SKM-1 (cell line): ENCODE data around the gene NEK8.
"Not testable (repeated sequence)": the region's sequence is repeated elsewhere in the genome, so short reads cannot be mapped to it uniquely, and the experiment has no call there.

ENCODE experiments used
- DNase-seq: peaks from one replicate; lab custom pipeline; 2025; ENCODE audit not compliant: unreplicated experiment; lab: John Stamatoyannopoulos, UW

Gene NEK8

DNA sequence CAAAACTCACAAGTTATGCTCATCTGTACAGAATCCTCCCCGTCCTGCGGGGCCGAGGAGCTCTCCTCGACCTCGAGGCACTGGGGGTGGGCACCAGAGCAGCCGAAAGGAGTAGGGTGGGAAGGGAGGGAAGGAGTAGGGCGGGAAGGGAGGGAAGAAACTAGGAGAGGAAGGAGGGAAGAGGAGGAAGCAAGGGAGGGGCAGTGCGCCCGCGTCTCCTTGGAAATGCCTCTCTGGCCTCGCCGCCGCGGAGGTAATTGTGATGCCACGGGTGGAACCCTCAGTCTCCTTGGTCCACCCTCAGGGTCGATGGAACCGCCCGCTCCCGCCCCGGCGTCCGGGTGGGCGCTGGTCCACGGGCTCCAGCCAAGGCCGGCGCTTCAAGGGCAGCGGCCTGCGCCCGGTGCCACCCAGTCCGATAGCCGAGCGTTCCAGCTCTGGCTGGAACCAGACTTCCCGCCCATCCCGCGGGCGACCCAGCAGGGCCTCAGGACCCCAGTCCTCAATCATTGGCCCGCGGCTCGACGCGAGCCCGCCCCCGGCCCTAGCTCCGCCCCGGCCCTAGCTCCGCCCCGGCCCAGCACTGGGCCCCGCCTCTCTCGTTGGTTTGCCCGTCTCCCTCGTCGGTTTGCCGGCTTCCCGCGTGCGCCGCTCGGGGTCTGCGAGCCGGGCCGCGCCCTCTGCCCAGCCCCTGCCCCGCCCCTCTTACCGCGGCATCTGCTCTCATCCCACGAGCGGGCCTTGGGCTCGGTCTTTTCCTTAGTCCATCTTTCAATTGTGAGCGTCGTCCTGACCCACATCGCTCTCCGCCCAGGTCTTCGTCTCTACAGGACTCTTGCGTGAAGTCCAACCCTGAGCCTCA lies 17.5 kb upstream of the NEK8 start:
- DNase-seq, result peak; percentile 29

DNA sequence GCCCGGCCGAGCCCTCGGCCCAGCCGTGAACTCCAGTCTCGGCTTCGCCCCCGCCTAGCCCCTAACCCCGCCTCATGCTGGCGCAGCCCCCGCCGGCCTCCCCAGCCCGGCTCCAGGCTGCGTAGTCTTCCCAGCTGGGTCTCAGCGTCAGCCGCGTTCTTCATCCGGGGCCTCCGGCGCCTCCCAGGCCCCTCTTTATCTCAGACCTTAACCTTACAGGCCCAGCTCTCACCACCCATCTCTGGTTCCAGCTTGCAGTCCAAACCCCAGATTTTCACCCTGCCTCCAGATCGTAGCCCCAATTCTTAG lies 16.9 kb upstream of the NEK8 start, which contains the start of gene PROCA1:
TSS of gene PROCA1 (minus strand) at position 166 of the 309 bp plus-strand sequence. CDS start 228 bp downstream, outside the sequence.
- no peak for DNase-seq

DNA sequence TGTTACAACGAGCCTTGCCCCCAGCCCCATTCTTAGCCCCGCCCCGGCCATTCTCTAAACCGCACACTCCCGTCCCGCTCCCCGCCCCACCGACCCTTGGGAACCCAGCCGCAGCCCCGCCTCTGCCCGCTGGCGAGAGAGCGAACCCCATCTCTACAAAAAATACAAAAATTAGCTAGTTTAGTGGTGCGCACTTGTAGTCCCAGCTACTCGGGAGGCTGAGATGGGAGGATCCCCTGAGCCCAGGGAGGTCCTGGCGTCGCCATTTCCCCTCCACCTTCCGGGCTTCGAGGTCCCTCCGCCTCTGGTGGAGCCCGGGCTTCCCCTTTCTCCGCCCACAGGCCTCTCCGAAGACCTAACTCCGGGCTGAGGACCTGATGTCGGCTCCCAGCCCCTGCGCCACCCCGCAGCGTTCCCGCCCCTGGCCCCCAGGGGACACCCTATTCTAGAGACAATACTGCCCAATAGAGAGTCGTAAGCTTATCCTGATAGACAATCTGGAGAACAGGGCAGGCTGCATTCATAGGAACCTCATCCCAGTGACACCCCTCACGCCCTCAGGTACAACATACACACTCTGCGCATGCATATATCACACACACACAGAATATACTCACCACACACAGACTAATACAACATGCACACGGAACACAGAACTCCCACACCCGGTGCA lies 16.4 kb upstream of the NEK8 start:
- no peak for DNase-seq

DNA sequence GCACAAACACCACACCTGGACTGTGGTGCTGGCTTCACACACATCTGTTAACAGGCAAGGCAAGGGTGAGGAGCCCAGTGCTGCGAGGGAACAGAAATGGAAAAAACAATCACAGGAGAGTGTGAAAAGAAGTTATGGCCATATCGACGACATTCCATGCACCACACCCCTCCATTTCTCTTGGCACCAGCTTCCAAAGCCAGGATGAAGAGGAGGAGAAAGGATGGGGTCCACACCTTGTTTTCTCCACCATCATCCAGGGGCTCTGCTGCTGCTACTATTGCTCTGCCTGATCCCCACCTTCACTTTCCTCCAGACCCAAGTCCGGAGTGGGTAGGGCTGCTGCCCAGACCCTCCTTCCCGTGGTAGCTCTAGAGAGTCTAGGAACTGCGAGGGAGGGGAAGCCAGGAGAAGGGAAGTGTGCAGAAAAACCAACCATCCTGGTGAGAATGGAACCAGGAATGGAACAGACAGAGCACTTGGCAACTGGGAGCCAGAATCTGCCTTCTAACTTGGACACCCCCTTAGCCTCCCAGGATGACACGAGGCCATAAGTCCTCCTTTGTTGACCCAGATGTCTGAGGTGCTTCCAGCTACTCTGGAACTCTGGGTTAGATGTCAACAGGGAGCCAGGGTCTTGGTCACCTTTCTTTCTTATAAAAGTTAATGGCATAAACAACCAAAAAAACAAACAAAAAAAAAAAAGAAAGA lies 15.7 kb upstream of the NEK8 start:
- no peak for DNase-seq

DNA sequence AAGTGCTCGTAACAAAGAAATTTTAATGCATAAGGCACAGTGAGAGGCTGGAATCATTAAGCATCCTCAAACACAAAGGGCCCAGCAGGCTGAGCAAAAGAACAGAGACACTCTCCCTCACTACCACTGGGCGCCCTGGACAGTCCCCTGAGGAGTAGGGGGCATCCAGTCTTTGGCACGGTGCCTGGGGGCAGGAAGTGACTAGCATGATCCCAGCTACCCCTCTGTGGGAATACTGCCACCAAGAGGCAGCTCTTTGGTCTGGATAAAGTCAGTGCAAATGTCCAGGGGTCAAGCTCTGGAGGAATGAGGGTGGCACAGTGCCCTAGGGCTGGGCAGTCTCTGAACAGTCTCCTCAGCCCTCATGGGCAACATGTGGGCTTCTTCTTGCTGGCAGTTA lies 14.3 kb upstream of the NEK8 start:
- DNase-seq, result no peak

DNA sequence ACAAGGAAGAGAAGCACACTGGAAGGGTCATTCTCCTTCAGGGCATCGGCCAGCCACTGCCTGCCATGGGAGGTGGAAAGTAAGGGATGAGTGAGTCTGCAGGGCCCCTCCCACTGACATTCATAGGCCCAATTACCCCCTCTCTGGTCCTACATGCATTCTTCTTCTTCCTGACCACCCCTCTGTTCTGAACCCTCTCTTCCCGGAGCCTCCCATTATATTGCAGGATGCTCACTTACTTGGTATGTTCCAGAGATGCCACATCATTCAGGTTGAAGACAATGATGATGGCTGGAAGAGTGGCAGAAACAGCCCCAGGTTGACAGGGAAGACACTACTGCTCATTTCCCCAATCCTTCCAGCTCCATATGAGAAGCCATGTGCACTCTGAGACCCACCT lies 13.4 kb upstream of the NEK8 start:
- no peak for DNase-seq

DNA sequence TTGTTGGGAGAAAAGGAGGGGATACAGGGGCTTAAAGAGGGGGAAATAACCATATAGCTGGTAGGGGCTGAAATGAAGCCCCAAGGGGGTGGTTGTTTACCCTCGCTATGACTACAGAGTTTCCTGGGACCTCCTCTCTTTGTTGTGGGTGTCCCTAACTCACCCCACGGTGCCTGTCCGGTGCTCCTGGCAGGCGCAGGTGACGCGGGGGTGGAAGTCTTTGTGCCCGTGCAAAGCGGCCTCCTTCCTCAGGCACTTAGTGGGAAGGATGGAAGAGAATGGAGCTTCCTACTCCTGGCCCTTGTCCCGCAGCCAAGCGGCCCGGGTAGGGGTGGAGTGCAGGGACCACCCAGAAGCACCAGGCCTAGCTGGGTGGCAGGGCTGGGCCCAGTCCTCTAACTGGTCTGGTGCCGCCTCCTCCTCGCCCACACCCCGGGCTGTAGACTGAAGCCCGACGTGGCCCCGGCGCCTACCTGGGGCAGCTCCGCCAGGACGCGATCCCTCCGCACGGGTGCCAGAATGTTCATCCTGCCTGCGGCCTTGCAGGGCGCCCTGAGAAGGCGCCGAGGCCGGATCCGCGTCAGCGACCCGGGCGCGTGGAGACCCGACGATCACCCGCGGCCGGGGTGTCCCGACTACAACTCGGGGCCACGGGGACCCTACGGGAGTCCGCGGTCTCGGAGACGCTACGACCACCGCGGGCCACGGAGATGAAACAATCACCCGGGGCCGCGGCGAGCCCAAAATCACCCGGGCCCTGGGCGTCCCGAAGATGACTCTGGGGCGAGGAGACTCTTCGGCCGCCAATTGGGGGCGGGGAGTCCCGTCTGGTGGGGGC lies 11.6 kb upstream of the NEK8 start:
- DNase-seq, result no peak

DNA sequence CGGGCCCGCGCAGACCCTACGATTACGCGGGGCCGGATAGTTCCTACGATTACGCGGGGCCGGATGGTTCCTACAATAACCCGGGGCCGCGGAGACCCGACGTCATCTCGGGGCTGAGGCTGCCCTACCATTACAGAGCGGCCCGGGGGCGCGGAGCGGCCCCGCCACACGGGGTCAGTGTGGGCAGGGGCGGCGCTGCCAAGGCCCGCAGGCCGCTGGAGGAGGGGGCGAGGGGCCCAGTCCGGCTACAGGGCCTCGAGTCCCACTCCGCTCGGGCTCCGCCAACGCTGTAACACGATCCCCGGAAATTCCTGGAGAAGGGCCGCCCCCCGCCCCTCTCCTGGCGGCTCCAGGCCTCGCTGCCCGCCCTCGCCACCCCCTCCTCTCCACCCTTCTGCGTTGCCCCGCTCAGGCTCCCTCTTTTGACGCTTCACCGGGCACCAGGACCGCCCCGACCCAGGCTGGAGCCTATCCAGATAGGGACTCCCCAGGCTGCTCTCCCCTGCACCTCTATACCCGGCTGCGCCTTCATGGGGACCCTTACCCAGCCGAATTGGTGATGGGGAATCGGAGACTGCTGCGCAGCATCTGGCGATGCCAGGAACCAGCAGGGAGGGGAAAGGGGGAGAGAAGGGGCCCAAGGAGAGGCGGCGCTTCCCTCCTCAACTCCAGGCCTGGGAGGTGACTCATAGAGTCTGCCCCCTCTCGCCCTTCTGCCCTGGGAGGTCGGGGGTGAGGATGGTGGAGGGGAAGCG lies 10.8 kb upstream of the NEK8 start, which contains the start of gene RAB34:
TSS of gene RAB34 (minus strand) at position 291 of the 755 bp plus-strand sequence. CDS start 602 bp downstream, outside the sequence.
- no peak for DNase-seq

DNA sequence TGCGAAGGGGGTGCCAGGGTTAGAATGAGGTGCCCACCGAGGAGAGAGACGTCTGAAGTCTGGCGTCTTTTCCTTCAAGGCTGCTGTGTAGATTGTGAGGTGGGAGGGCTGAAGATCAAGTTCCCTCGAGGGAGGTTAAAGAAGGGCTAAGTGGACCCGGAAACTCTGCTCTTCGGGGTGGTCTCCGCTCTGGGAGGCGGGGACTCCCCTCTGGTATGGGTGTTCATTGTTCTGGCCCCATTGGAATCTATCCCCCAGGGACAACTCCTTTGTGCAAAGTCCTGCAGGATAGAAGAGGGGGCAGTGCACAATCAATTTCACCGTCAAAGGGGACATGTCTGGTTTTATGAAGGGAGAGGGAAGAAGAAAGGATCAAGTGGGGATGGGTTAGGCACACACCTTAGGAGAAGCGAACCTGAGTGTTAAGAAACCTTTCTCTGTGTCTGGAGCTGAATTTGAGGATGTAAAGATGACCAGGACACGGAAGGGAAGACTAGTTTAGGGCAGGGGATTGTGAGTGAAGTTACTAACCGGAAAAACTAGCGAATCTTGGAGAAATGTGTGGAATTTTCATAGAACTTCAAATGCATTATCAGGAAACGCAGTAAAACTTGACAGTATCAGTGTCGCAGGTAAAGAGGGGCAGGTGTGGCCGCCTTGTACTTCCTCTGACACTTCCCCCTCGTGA lies 10.1 kb upstream of the NEK8 start:
- DNase-seq, result no peak

DNA sequence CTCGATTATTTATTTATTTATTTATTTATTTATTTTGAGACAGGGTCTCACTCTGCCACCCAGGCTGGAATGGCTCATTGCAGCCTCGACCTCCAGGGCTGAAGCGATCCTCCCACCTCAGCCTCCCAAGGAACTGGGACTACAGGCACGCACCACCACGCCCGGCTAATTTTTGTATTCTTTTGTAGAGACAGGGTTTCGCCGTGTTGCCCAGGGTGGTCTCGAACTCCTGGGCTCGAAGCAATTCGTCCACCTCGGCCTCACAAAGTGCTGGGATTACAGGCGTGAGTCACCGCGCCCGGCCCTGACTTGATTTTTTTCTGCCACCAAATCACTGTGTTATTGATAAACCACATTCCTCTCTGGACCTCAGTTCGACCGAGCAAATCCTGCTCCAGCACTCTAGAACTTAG lies 9.6 kb upstream of the NEK8 start:
- no peak for DNase-seq

DNA sequence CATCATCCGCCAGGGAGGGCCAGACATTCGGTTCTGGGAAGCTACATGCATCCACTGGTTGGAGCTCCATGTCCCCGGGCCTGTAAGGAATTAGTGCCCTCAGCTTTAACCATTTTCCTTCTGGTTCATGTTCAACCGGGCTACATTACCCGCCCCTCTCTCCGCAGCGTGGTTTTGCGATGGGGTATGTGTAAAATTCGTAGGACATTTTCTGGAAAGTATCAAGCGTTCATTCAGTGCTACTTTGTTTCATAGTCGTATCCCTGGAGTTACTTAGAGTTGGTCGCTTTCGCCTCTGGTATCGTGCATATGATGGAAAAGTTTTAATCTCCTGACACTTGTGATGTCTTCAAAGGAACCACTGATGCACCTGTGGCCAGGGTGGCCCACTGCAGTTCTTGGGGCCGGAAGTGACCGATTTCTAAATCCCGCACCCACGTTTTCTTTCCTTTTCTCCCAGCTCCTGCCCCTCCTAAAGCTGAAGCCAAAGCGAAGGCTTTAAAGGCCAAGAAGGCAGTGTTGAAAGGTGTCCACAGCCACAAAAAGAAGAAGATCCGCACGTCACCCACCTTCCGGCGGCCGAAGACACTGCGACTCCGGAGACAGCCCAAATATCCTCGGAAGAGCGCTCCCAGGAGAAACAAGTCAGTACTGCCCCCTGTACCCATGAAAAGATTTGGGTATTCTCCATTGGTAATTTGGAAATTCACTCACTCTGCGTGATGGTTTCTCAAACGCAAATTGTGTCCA lies 8.2 kb upstream of the NEK8 start:
- peak; percentile 63 for DNase-seq

DNA sequence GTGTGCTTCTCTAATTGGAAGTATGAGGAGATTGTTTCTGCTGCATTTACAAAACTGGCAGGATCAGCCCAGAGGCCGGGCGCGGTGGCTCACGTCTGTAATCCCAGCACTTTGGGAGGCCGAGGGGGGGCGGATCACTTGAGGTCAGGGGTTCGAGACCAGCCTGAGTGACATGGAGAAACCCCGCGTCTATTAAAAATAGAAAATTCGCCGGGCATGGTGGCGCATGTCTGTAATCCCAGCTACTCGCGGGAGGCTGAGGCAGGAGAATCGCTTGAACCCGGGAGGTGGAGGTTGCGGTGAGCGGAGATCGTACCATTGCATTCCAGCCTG lies 7.6 kb upstream of the NEK8 start:
- not testable (repeated sequence) for DNase-seq

DNA sequence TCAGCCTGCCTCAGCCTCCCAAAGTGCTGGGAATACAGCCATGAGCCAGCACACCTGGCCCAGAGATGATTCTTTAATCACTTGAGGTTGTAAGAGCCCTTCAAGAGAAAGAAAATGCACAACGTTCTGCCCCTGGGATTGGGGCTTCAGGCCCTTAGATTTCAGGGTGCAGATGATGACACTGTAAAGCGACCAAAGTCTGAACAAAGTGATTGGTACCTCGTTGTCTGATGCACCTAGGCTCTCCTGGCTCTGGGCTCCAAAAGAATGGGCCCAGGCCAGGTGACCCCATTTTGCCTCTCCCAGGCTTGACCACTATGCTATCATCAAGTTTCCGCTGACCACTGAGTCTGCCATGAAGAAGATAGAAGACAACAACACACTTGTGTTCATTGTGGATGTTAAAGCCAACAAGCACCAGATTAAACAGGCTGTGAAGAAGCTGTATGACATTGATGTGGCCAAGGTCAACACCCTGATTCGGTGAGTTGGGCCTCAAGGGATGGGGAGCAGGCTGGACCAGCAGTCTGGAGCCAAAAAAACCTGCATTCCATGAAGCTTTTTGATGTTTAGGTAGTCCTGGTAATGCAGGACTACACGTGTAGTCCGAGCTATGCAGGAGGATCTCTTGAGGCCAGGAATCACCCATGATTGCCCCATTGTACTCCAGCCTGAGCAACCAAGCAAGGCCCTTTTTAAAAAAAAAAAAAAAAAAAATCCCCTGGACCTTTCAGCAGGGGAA lies 6.0 kb upstream of the NEK8 start:
- DNase-seq, result no peak

DNA sequence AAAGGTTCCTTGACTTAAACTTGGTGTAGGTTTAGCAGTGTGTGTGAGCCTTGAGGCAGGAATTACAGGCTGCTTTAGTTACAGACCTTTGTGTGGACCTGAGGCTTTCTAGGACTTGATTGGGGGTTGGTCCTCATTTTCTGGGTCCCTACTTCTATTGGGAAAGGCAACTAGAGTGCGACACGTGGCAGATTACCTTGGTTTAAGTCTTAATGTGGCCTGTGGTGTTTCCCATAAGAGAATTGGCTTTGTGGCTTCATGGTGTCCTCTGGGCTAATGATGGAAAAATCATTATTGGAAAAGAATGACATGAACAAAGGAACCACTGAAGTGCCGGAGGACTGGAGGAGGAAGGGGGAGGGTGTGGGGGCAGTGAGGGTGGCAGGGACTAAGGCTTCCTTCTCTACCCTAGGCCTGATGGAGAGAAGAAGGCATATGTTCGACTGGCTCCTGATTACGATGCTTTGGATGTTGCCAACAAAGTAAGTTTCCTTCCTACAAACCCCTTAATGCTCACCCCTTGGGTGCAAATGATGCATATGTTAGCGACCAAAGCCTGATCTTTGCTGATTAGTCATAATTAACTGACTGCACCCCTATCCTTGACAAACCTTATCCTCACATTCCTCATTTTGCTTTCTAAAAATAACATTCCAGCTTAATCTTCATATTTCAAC lies 5.3 kb upstream of the NEK8 start:
- DNase-seq, result no peak

DNA sequence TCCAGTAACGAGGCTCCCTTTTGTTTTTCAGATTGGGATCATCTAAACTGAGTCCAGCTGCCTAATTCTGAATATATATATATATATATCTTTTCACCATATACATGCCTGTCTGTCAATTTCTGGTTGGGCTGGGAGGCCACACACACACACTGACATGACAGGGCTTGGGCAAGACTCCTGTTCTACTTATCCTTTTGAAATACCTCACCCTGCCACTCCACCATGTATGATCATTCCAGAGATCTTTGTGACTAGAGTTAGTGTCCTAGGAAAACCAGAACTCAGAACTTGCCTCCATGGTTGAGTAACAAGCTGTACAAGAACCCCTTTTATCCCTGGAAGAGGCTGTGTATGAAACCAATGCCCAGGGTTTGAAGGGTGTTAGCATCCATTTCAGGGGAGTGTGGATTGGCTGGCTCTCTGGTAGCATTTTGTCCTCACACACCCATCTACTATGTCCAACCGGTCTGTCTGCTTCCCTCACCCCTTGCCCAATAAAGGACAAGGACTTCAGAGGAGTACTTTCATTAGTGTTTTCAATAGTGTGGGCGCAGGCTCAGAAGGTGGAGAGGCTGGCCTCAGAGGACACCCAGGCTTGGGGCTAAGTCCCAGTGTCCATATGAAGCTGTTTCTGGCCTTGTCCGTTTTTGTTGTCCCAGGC lies 4.6 kb upstream of the NEK8 start:
- DNase-seq, result not testable (repeated sequence)

DNA sequence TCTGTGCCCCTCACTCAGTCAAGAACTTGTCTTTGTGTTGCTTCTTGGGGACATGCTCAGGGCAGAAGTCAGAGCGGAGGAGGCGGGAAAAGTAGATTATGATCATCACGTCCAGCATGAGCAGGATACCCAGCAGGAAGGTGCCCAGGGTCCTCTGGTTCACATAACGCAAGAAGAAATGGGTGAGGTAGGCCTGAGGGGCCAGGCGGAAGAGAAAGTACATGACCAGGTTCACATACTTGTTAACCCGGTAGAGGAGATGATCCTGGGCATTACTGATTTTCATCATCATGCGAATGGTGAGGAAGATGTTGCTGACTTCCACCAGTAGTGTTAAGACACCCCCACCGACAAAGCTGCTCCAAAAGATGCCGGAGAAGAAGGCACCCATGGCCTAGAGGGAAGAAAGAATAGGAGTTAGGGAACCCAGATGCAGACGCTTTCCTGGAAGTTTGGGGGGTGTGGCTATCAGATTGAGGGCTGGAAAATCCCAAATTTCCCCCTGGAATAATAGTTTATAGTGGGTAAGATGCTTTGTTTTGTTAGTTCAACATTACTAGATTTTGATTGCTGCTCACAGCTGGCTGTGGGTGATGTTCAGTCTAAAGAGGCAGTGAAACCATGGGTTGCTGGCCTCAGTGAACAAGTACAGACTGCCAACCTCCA lies 4.0 kb upstream of the NEK8 start:
- DNase-seq, result no peak

DNA sequence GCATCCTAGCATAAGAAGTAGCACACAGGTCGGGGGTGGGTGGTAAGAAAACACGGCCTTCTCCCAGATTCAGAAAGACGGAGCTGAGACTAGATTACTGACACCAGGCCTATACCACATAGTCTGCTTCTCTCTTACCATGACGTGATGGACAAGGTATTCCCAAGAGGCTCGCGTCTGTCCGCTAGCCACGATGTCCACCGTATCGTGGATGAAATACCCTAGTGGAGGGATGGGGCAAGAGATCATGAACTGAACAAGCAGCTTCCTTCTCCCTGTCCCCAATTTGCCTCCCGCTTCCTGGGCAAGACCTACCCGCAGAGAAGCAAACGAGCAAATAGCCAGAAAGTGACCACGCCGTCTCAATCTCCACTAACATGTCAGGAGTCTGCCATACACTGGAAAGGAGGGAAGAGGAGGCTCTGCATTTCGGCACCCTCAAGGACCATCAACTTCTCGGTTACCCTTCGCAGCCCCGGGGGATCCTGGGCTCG lies 3.4 kb upstream of the NEK8 start:
- no peak for DNase-seq
